ENCODE data around the gene AKAP4.

- TF ChIP-seq CTCF (IDR thresholded peaks at IDR 0.05): no peak
- TF ChIP-seq POLR2A (IDR thresholded peaks at IDR 0.05): no peak
- TF ChIP-seq POLR2AphosphoS5 (IDR thresholded peaks at IDR 0.05): no peak
Measured at GRCh38 chrX:50183891-50184290, 16.9 kb downstream of the AKAP4 start.
